Upper lobe of right lung (tissue), 1 donor: ENCODE measurements around the gene RORC. TPM values are rescaled to one million over a fixed set of nuclear protein-coding genes. Genes with fewer than 3 reads are reported as not detected.
A peak's percentile ranks its signal among the peaks of the same experiment; 100 is the strongest.

Experiments used
- ATAC-seq: fragments of 200-7000 bp; cut with Tn5 transposase; one replicate; pipeline ENCODE4 v1.9.1; 2020; ENCODE audit warnings: mild to moderate bottlenecking, moderate library complexity
- DNase-seq: peaks from one replicate; pipeline ENCODE4 v3.0.0-alpha.2; 2020
- H3K27ac ChIP-seq: fragments of 200-600 bp; one replicate; pipeline ENCODE4 v1.8.0; 2022
- H3K27me3 ChIP-seq: fragments of 200-600 bp; one replicate; pipeline ENCODE4 v1.8.0; 2022; ENCODE audit warnings: mild to moderate bottlenecking
- H3K36me3 ChIP-seq: fragments of 200-600 bp; one replicate; pipeline ENCODE4 v1.8.0; 2022
- H3K4me1 ChIP-seq: fragments of 200-600 bp; one replicate; pipeline ENCODE4 v1.8.0; 2022
- H3K4me3 ChIP-seq: fragments of 200-600 bp; one replicate; pipeline ENCODE4 v1.8.0; 2022; ENCODE audit warnings: mild to moderate bottlenecking
- H3K9me3 ChIP-seq: fragments of 200-600 bp; one replicate; pipeline ENCODE4 v1.8.0; 2022
- CTCF ChIP-seq: fragments of 200-600 bp; IDR thresholded peaks from one replicate; pipeline ENCODE4 v1.8.0; 2022; ENCODE audit warnings: antibody characterized with exemption
- intact Hi-C: fragments of 100-400 bp; cut with DNase I; formaldehyde crosslinking; loops from one replicate; pipeline ENCODE4 v1.11.0; 2022
- total RNA-seq: library from RNA; stranded (reverse); fragmentation: NEBNext Ultra II Directional; extraction: Animal tissue kit (Norgen Biotek cat#: 25700); gene quantifications from one replicate; pipeline ENCODE4 v1.2.1, GENCODE V29; 2021
- donor health status: DM: no; HTN: yes; CAD: no; lungs with severe emphysema.

Gene RORC
- total RNA-seq, 1 donor from 2014 or later: 16.4 TPM

GRCh38 chr1:151837197-151837596 lies 5.6 kb upstream of the RORC start:
- Histone ChIP-seq H3K36me3 (no peaks in the 10 kb centered on the region), H3K27ac (no peak overlapping the region), H3K9me3 (no peaks in the 10 kb centered on the region), H3K4me1 (peaks cover 19% of the 10 kb centered on the region), H3K4me3 (no peak overlapping the region), H3K27me3 (peaks cover 26% of the 10 kb centered on the region)
- intact Hi-C loops: no loop called here
- ATAC-seq (no peak), DNase-seq (no peak)
- no peak for TF ChIP-seq CTCF

GRCh38 chr1:151835596-151835995 lies 4.0 kb upstream of the RORC start:
- TF ChIP-seq CTCF: no peak
- Histone ChIP-seq H3K4me1 (peaks cover 24% of the 10 kb centered on the region), H3K4me3 (no peak overlapping the region), H3K27ac (no peak overlapping the region), H3K27me3 (peaks cover 26% of the 10 kb centered on the region), H3K9me3 (no peaks in the 10 kb centered on the region), H3K36me3 (no peaks in the 10 kb centered on the region)
- DNase-seq: no peak
- no peak for ATAC-seq
- intact Hi-C loops: no loop called here

GRCh38 chr1:151834239-151834638 lies 2.6 kb upstream of the RORC start:
- H3K9me3 ChIP-seq: no peaks in the 10 kb centered on the region
- no peak for TF ChIP-seq CTCF
- H3K36me3 ChIP-seq: no peaks in the 10 kb centered on the region
- no peak overlapping the region for H3K27ac ChIP-seq
- H3K4me1 ChIP-seq: peaks cover 27% of the 10 kb centered on the region
- ATAC-seq: no peak
- intact Hi-C loops: no loop called here
- peaks cover 18% of the 10 kb centered on the region for H3K27me3 ChIP-seq
- no peak overlapping the region for H3K4me3 ChIP-seq
- DNase-seq: no peak

GRCh38 chr1:151833172-151833900 lies 1.7 kb upstream of the RORC start:
- H3K27ac ChIP-seq: no peak overlapping the region
- intact Hi-C loops: no loop called here

GRCh38 chr1:151832318-151832980 lies 847 bp upstream of the RORC start:
- TF ChIP-seq CTCF: no peak
- peaks cover 4% of the 10 kb centered on the region for H3K27me3 ChIP-seq
- peaks cover 29% of the 10 kb centered on the region for H3K4me1 ChIP-seq
- no peaks in the 10 kb centered on the region for H3K36me3 ChIP-seq
- H3K9me3 ChIP-seq: no peaks in the 10 kb centered on the region
- H3K27ac ChIP-seq: peak overlapping the region; percentile 63
- intact Hi-C loops: no loop called here
- peak; percentile 95 for DNase-seq
- no peak overlapping the region for H3K4me3 ChIP-seq
- peak; percentile 67 for ATAC-seq

More at GRCh38 chr1:151833172-151833900, 1.7 kb upstream of the RORC start:
- H3K4me1 ChIP-seq: peaks cover 30% of the 10 kb centered on the region
- H3K4me3 ChIP-seq: no peak overlapping the region
- no peaks in the 10 kb centered on the region for H3K36me3 ChIP-seq
- peaks cover 10% of the 10 kb centered on the region for H3K27me3 ChIP-seq
- ATAC-seq (no peak), DNase-seq (peak; percentile 48)
- no peak for TF ChIP-seq CTCF
- no peaks in the 10 kb centered on the region for H3K9me3 ChIP-seq
